GM10266 (cell line): ENCODE measurements around the gene MLPH.

Experiments used
- DNase-seq: peaks from one replicate; pipeline ENCODE4 v3.0.0; 2012; ENCODE audit errors: extremely low spot score
- CTCF ChIP-seq: IDR thresholded peaks from 2 replicates; pipeline ENCODE4 v1.5.1; 2012; ENCODE audit warnings: mild to moderate bottlenecking, low read depth; ENCODE audit not compliant: control insufficient read depth, insufficient read depth; ENCODE audit errors: missing control alignments

Gene MLPH

DNA sequence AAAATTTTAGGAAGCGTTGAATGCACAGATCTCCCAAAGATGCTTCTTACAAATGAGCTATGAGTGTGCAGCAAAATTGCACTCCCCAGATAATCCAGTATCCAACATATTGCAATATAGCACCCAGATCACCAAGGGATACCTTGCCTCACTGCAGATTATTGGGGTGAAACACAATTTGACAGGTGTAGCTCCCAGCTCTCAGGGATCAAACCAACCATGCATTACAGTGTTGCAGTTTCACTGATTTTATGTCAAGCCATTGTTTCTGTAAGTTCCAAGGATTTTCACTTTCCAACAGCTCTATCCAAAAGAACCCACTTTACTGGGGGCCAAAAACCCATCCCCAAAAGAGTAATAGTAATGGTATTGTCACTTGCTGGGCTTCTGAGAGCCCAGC lies 68.5 kb downstream of the MLPH start:
- no peak for TF ChIP-seq CTCF
- DNase-seq, result no peak

- TF ChIP-seq CTCF, result no peak
These were observed 70.0 kb downstream of the MLPH start for GRCh38 chr2:237556773-237557632.

DNA sequence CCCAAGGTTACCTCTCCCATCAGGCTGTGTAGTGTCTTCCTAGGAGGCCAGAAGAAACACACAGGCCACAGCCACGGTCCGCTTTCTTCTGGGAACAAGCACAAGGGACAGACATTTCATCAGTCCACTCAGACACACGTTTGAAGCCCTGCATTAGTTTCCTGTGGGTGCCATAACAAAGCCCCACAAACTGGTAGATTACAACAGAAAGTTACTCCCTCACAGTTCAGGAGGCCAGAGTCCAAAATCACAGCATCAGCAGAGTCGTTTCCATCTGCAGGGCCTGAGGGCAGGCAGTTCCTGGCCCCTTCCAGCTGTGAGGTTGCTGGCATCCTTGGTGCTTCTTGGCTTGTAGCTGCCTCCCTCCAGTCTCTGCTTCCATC lies 70.6 kb downstream of the MLPH start:
- no peak for TF ChIP-seq CTCF
- no peak for DNase-seq

More at GRCh38 chr2:237556773-237557632, 70.0 kb downstream of the MLPH start:
- peak; percentile 67 for DNase-seq

DNA sequence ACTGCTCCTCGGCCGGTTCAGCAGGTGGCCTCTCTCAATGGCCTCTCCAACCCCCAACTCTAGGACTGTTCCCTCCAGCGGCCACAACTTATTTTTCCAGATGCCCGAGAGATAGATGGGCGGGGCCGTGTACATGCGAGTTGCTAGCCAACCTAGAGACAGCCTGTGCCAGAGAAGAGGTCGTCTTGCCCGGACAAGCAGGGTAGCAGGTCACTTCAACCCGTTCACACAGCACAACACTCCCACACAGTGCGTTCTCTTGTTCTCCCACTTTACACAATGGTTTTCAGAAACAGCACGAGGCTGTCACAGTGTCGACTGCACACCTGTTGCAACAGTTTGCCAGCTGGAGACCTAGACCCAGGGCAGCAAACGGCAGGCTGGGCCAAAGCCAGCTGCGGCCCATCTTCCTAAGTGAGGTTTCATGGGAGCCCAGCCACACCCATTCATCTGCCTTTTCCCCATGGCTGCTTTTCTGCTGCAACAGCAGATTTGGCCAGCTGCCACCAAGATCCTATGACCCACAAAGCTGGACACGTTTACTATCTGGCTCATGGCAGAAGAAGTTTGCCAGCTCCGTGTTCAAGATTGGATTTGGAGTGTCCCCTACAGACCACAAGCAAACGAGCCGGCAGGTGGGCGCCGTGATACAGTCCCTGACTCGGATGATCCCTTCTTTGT lies 72.0 kb downstream of the MLPH start:
- TF ChIP-seq CTCF, result no peak
- no peak for DNase-seq

DNA sequence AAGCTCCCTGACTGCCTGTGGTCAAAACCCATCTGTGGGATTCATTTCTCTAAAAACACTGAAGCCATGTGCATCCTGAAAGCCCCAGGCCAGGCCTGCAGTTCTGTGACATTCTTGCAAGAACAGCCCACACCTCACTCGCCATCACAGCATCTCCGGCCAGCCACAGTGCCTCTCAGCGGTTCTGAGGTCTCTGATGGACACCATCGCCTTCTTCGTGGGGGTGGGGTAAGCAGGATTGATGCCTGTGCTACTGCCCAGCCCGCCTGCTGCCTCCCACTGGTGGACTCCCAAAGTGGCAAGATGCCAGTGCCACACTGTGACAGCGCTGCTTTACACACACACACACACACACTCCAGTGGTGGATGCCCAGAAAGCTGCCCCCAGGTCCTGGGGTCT lies 74.2 kb downstream of the MLPH start:
- no peak for DNase-seq
- TF ChIP-seq CTCF, result no peak

DNA sequence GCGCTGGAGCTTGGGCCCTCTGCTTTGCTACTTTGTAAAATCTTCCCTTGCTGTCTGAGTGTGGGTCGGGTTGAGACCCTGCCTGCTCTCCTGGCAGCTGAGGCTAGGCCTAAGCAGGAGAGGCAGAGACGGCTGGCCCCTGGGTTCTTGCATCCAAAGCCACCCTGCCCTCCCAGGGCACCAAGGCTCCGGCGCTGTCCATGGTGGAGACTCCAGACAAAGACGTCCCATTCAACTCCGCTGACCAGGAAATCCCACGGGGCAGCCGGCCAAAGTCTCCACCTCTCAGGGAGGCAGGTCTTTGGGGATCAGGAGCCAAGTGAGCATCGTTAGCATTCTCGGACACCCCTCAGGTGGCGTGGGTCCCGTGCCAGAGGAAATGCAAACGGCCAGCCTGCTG lies 76.8 kb downstream of the MLPH start:
- DNase-seq, result no peak
- TF ChIP-seq CTCF, result no peak
